NOMO-1 treated with DMSO at 0.1 percent for 48 hours (cell line): Measurements from ENCODE around the gene FGFBP2.

Source experiments
- DNase-seq: peaks from one replicate; lab custom pipeline; 2025; ENCODE audit not compliant: unreplicated experiment; lab: John Stamatoyannopoulos, UW

FGFBP2 gene

DNA sequence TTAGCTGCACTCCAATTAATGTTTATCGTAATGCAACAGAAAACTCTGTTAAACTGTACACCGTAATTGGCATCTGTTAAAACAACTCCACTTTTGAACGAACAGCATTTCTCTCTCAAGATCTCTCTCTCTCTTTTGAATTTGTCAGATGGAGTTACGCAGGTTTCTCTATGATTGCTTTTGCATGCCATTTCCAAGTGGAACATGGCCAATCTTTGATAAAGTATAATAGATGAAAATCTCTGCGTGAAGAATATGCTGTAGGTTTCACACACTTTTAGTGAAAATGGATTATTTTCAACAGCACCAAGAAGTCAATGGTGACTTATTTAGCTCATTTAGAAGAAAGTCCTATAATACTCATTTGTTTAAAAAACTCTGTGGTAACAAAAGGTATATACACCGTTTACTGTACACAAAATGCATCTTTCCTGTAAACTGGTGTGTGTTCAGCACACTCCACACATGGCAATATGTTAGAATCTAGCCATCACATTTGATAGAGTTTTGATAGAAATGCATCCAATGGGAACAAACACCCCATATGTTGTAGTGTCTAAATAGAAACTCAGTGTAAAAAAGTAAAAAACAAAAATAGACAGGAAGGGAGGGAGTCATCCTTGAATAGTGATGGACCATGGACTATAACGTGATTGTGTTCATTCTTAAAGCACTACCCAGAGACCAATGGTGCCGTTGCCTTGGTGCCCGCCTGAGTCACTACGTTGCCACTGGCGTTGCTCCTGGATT is 5.8 kb upstream of the FGFBP2 start:
- no peak for DNase-seq

GRCh38 chr4:15965325-15965724 is 2.4 kb upstream of the FGFBP2 start:
- DNase-seq, result no peak

GRCh38 chr4:15964159-15964558 is 1.2 kb upstream of the FGFBP2 start:
- DNase-seq, result no peak

DNA sequence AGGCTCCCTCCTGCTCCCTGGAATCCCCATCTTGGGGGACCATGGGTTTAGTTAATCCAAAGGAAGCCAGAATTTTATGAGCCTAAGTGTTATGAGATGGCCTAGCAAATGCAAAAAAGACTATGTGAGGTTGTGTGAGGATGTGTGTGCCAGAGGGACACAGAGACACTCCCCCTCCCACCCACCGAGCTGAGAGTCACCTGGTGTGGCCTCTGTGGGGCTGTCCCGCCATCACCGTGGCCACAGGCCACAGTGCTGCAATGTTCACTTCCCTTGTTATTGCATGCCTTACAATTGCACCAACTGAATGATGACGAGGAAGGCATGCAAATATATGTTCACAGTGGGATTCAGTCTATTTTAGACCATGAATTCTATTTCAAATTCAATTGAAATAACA is 601 bp upstream of the FGFBP2 start:
- DNase-seq, result no peak

GRCh38 chr4:15961781-15962510 is 1.0 kb downstream of the FGFBP2 start:
- no peak for DNase-seq

DNA sequence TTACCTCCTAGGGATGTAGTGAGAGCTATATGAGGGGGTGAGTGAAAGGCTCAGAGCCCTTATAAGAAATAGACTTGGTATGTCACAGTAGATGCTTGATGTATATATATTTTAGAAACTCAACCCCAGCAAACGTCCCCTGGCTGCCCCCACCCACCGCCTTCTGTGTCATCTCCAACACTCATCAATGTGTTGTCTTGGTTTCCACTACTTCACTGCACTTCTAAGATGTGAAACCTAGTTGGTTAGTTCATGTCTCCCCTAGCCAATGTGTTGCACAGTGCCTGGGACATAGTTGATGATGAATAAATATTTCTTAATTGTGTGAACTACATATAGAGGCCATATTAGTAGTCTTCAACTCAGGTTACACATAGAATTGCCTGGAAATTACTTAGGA is 4.4 kb downstream of the FGFBP2 start:
- DNase-seq, result no peak

GRCh38 chr4:15956179-15956850 is 6.7 kb downstream of the FGFBP2 start:
- DNase-seq, result peak; percentile 79

GRCh38 chr4:15955670-15956069 is 7.3 kb downstream of the FGFBP2 start:
- DNase-seq, result no peak

DNA sequence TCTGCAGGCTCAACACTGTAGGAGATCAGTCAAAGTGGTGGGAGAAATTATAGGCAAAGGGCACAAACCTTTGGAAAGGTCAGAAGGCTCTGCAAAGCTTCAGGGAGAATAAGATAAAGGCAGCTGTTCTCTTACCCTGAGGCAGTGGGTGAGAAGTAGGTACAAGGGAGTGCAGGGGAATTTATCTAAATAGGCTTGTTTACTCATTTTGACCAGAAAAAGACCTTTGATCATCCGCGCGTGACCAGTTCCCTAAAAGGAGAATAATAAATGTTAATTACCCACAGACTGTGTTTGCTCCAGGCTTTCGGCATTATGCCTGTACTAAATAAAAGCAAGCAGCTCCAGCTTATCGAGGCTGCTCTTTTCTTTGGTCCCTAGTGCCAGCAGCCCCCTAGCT is 9.3 kb downstream of the FGFBP2 start:
- no peak for DNase-seq

DNA sequence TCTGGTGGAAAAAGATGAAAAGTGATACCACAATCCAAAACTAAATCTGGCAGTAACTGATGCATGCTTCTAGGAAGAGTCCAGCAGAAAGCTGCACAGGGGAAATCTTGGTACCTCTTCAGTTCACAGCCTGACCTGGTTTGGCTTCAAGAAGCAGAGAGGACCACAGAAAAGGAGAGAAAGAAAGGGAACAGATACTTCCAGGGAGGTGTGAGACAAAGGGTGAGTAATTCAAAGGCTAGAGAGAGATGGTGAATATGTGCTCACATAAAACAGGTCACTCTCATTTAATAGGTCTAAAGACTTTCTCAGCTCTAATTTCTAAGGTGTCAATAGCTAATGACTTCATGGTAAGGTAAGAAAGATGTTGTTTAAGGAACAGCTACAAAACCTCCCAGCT is 11.2 kb downstream of the FGFBP2 start:
- no peak for DNase-seq

- DNase-seq, result no peak
Observed at GRCh38 chr4:15948826-15949225, 14.1 kb downstream of the FGFBP2 start.

GRCh38 chr4:15947684-15948083 is 15.3 kb downstream of the FGFBP2 start:
- no peak for DNase-seq

GRCh38 chr4:15945516-15945915 is 17.5 kb downstream of the FGFBP2 start:
- DNase-seq, result peak; percentile 95

DNA sequence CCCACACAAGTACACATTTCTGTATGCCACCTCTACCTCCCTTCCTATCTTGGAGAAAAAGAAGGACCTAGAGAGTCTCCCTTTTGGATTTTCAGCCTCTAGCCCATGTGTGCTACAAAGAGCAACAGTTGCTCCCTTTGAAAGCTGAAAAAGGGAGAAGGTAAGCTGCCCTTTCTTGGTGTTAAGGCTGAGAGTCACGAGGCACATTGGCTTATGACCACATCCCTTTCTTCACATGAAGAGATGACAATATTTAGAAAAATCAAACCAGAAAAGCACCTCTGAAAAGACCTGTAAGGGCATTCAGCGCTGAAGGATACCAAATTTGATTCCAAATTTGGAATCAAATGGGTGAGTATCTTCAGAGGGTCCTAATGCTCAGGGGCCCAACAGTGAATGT is 18.1 kb downstream of the FGFBP2 start:
- no peak for DNase-seq

DNA sequence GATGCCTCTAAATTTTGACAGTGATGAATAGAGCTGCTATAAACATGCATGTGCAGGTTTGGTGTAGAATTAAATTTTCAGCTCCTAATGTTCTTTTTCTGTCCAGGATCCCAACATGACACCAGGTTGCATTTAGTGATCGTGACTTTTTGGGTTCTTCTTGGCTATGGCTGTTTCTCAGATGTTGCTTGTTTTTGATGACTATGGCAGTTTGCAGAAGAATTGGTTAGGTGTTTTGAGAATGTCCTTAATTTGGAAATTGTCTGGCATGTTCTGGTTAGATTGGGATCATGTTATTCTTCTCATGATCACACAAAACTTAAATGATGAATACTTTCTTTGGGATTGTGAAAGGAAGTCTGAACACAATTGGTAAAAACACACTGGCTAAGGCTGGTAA is 20.7 kb downstream of the FGFBP2 start:
- DNase-seq, result no peak

DNA sequence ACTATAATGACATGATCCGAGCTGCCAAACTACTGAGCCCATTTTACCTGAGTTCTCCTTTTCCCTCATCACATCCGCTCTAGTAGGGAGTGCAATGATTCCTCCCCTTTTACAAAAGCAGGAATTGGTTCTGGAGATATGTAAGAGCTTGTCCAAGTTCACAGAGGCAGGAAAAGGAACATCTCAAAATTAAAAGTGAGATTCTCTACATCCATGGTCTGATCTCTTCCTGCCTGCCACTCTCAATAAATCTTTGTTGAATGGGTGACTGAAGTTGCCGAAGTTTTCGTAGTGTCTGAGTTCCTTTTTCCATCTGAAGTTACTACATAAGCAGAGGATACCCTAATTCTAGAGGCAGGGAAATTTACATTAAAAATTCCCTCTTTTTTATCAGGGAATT is 24.3 kb downstream of the FGFBP2 start, which contains the start of gene FGFBP1:
Gene FGFBP1 (minus strand): TSS at position 101 of the 400 bp plus-strand sequence. CDS start 2,108 bp downstream, outside the sequence.
- no peak for DNase-seq

GRCh38 chr4:15938182-15938581 is 24.8 kb downstream of the FGFBP2 start:
- DNase-seq, result no peak

DNA sequence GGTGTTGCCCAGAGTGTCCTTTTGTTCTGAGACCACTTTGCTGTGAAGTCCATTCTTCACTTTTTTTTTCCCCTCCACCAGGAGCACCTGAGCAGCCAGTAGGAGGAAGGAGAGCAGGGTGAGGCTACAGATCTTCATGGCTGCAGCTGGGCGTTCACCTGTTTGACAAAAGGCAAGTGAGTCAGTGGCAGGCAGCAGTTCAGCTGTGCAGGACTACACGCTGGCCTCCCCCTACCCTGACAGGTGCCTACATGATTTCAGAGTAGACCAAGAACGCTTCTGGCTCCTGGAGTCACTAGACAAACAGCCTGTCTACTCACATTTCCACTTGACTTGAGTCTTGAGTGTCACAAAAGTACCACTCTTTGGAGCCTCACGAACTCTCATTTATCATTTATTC is 26.5 kb downstream of the FGFBP2 start:
- DNase-seq, result no peak

- no peak for DNase-seq
Observed at GRCh38 chr4:15935504-15936402, 27.2 kb downstream of the FGFBP2 start.

GRCh38 chr4:15934259-15934658 is 28.7 kb downstream of the FGFBP2 start:
- no peak for DNase-seq
